GM10248 (cell line): ENCODE measurements around the gene SOCS7.
"Not testable (repeated sequence)": the region's sequence is repeated elsewhere in the genome, so short reads cannot be mapped to it uniquely, and the experiment has no call there.

Experiments
- CTCF ChIA-PET: fragments of 300-600 bp; sonication (Branson Sonifier 250); formaldehyde crosslinking; extraction: SDS; loops from one replicate; lab custom pipeline; 2021; ENCODE audit warnings: antibody characterized with exemption; lab: Yijun Ruan, JAX
- POLR2A ChIA-PET: fragments of 350-650 bp; sonication (Branson Sonifier 250); formaldehyde crosslinking; extraction: SDS; loops from one replicate; lab custom pipeline; 2020; ENCODE audit warnings: antibody characterized with exemption; lab: Yijun Ruan, JAX
- DNase-seq: peaks from one replicate; pipeline ENCODE4 v3.0.0; 2012; ENCODE audit errors: extremely low spot score
- CTCF ChIP-seq: IDR thresholded peaks from 2 replicates; pipeline ENCODE4 v1.5.1; 2012; ENCODE audit warnings: mild to moderate bottlenecking, low read depth; ENCODE audit errors: extremely low read depth, missing control alignments, control extremely low read depth

Gene SOCS7

GRCh38 chr17:38430316-38430715, 78.7 kb downstream of the SOCS7 start:
- POLR2A ChIA-PET: no interaction called here
- CTCF ChIA-PET: interaction anchor here (1.4 to 1.9 kb wide), 2 partner anchors 13 to 237 kb away, joined by 3 to 4 read pairs; no protein-coding TSS in a partner anchor

GRCh38 chr17:38430822-38431221, 79.2 kb downstream of the SOCS7 start:
- TF ChIP-seq CTCF: no peak
- DNase-seq: no peak
- ChIA-PET POLR2A (no interaction called here), CTCF (interaction anchor here (1.9 kb wide), 1 partner anchor 236 kb away, joined by 4 read pairs; no protein-coding TSS in a partner anchor)

More at GRCh38 chr17:38430316-38430715, 78.7 kb downstream of the SOCS7 start:
- DNase-seq: no peak
- no peak for TF ChIP-seq CTCF

GRCh38 chr17:38431346-38432145, 79.9 kb downstream of the SOCS7 start:
- ChIA-PET CTCF (interaction anchor here (1.1 to 1.9 kb wide), 4 partner anchors 7 to 236 kb away, joined by 3 to 10 read pairs (median 6); no protein-coding TSS in a partner anchor), POLR2A (no interaction called here)
- no peak for DNase-seq
- no peak for TF ChIP-seq CTCF

GRCh38 chr17:38434178-38434665, 82.6 kb downstream of the SOCS7 start:
- TF ChIP-seq CTCF: no peak
- ChIA-PET POLR2A (no interaction called here), CTCF (interaction anchor here (1.8 to 2.1 kb wide), 2 partner anchors 9 to 10 kb away, joined by 6 read pairs; no protein-coding TSS in a partner anchor)
- DNase-seq: no peak

GRCh38 chr17:38435795-38436194, 84.2 kb downstream of the SOCS7 start:
- CTCF ChIA-PET: interaction anchor here (1.8 to 2.1 kb wide), 2 partner anchors 8 to 12 kb away, joined by 6 read pairs; no protein-coding TSS in a partner anchor
- TF ChIP-seq CTCF: no peak

GRCh38 chr17:38436386-38436785, 84.7 kb downstream of the SOCS7 start:
- CTCF ChIA-PET: interaction anchor here (1.7 to 2.6 kb wide), 2 partner anchors 13 to 22 kb away, joined by 4 to 7 read pairs; no protein-coding TSS in a partner anchor
- no peak for TF ChIP-seq CTCF
- no peak for DNase-seq
- POLR2A ChIA-PET: interaction anchor here (0.6 kb wide), 1 partner anchor 102 kb away, joined by 3 read pairs; no protein-coding TSS in a partner anchor

More at GRCh38 chr17:38435795-38436194, 84.2 kb downstream of the SOCS7 start:
- no peak for DNase-seq
- POLR2A ChIA-PET: no interaction called here

- CTCF ChIA-PET: interaction anchor here (1.4 to 2.6 kb wide), 4 partner anchors 10 to 72 kb away, joined by 4 to 7 read pairs (median 4); no protein-coding TSS in a partner anchor
- POLR2A ChIA-PET, DNase-seq: not testable (repeated sequence)
Measured at GRCh38 chr17:38437313-38437712, 85.7 kb downstream of the SOCS7 start.
